Stomach (tissue), 9 donors: Measurements from ENCODE around the gene CLP1. TPM values are rescaled to one million over a fixed set of nuclear protein-coding genes. Genes with fewer than 3 reads are reported as not detected.

Source experiments
- DNase-seq, 2 donors: peaks; one replicate each; pipeline versions ENCODE4 v3.0.0 to v3.0.0-alpha.2; 2013 to 2019
- H3K27ac ChIP-seq, 5 donors: fragments of 200-600 bp in 4 of 5; sonication (generic) in 4 of 5; one replicate each; pipeline ENCODE4 v1.5.1; 2013 to 2019; ENCODE audit warnings: mild to moderate bottlenecking in 1 of 5, moderate library complexity in 1 of 5
- H3K27me3 ChIP-seq, 3 donors: fragments of 200-600 bp; sonication (generic); one replicate each; pipeline ENCODE4 v1.5.1; 2017 to 2019; ENCODE audit warnings: mixed run types in 1 of 3
- H3K36me3 ChIP-seq, 4 donors: fragments of 200-600 bp; sonication (generic); 1 replicate in 3 of 4; 2 replicates in 1 of 4; pipeline ENCODE4 v1.5.1; 2016 to 2019
- H3K4me1 ChIP-seq, 4 donors: fragments of 200-600 bp; sonication (generic); one replicate each; pipeline ENCODE4 v1.5.1; 2016 to 2019
- H3K4me3 ChIP-seq, 4 donors: fragments of 200-600 bp; sonication (generic) in 3 of 4; one replicate each; pipeline ENCODE4 v1.5.1; 2016 to 2019; ENCODE audit warnings: mild to moderate bottlenecking in 1 of 4
- H3K9me3 ChIP-seq, 4 donors: fragments of 200-600 bp; sonication (generic); one replicate each; pipeline ENCODE4 v1.5.1; 2016 to 2019
- CTCF ChIP-seq, 7 experiments: fragments of 450-650 bp in 4 of 7; fragments of 200-600 bp in 3 of 7; sonication (generic) in 3 of 7; IDR thresholded peaks; one replicate each; pipeline ENCODE4 v1.5.1; 2016 to 2019; ENCODE audit warnings: antibody characterized with exemption in 7 of 7, control low read depth in 2 of 7, mild to moderate bottlenecking in 1 of 7
- EP300 ChIP-seq: sonication (generic); formaldehyde crosslinking; IDR thresholded peaks from one replicate; pipeline ENCODE4 v1.6.1; 2017; ENCODE audit warnings: antibody characterized with exemption
- POLR2A ChIP-seq, 4 donors: fragments of 450-650 bp; IDR thresholded peaks; one replicate each; pipeline ENCODE4 v1.6.1; 2016; ENCODE audit warnings: antibody characterized with exemption in 4 of 4, control low read depth in 2 of 4, mild to moderate bottlenecking in 1 of 4, moderate library complexity in 1 of 4
- POLR2AphosphoS5 ChIP-seq, 3 donors: sonication (generic); formaldehyde crosslinking; IDR thresholded peaks; one replicate each; pipeline ENCODE4 v1.6.1; 2016; ENCODE audit warnings: antibody characterized with exemption in 3 of 3
- WGBS, 5 donors: extraction: QIAGEN DNeasy Blood & Tissue Kit in 3 of 5; methylation state at CpG; one replicate each; pipeline versions ENCODE4 v1.1.5 to v1.1.7; 2013 to 2018; 5-methylcytosine and 5-hydroxymethylcytosine counted together
- intact Hi-C: fragments of 100-400 bp; cut with DNase I; formaldehyde crosslinking; loops from one replicate; pipeline ENCODE4 v1.15.1; 2023; ENCODE audit warnings: low total_unique reads
- polyA plus RNA-seq, 3 donors: library from polyadenylated mRNA; stranded (reverse); fragments of 200-250 nt; gene quantifications; one replicate each; pipeline ENCODE4 v1.2.3, GENCODE V29; 2013
- small RNA-seq, 4 donors: library from RNA; depleted of rRNA; stranded (forward); fragments of <200 nt; gene quantifications; one replicate each; pipeline ENCODE3, GENCODE V24; 2016
- total RNA-seq, 5 donors: library from RNA; depleted of rRNA; stranded (reverse); fragments of >200 nt; gene quantifications; one replicate each; pipeline versions ENCODE4 v1.1.0 to v1.2.3, GENCODE V29; 2014 to 2016
- donor health status: healthy with polysubstance abuse.
- donor health status: Bipolar disorder and iron deficiency.
- donor health status: healthy.

The CLP1 gene
- total and polyA plus RNA-seq, 8 donors: 2.7 to 14.7 (median 11.0) TPM; not detected in 1

GRCh38 chr11:57709802-57710367 lies 52.3 kb downstream of the CLP1 start:
- Histone ChIP-seq H3K36me3 (peaks cover 5 to 28% (median 16%) of the 10 kb centered on the region in 4 donors), H3K9me3 (no peaks in the 10 kb centered on the region), H3K4me3 (no peak overlapping the region), H3K4me1 (peaks cover 17 to 51% (median 44%) of the 10 kb centered on the region in 4 donors), H3K27me3 (no peaks in the 10 kb centered on the region), H3K27ac (no peak overlapping the region)
- TF ChIP-seq EP300: no peak
- no peak for TF ChIP-seq POLR2AphosphoS5 (IDR thresholded peaks at IDR 0.05)
- no peak for TF ChIP-seq CTCF (IDR thresholded peaks at IDR 0.05)
- TF ChIP-seq POLR2A (IDR thresholded peaks at IDR 0.05): no peak
- intact Hi-C loops: no loop called here
- WGBS, 5 donors: 93 to 96% (median 95%) methylated on average over 5 of the region's 5 CpGs
- no peak for DNase-seq

Small RNA genes within 50 kb of the gene (small RNA-seq; reads per million reads assigned to genes)
- 587 to 846 (median 689) reads per million in 4 donors for gene MIR130A

Other genes starting within 250 kb of the CLP1 start
- 10 to 100 TPM in 3 of 5 donors, 1 to 10 TPM in 2; 1.2 to 81.7 (median 10.5) TPM for gene SLC43A3, start 230.6 kb upstream of the CLP1 start, total RNA-seq
- gene SLC43A3, start 230.6 kb upstream of the CLP1 start, polyA plus RNA-seq: 10 to 100 TPM; 10.2 to 22.8 (median 15.0) TPM
- 1 to 10 TPM in 2 of 5 donors, not detected in 3; 3.9 to 8.1 TPM for gene RTN4RL2, start 197.2 kb upstream of the CLP1 start, total RNA-seq
- under 1 TPM; 0.75 to 0.78 (median 0.76) TPM for gene RTN4RL2, start 197.2 kb upstream of the CLP1 start, polyA plus RNA-seq
- gene SLC43A1, start 142.1 kb upstream of the CLP1 start, total RNA-seq: 10 to 100 TPM; 10.5 to 38.4 (median 18.5) TPM
- 10 to 100 TPM; 16.0 to 24.6 (median 19.7) TPM for gene SLC43A1, start 142.1 kb upstream of the CLP1 start, polyA plus RNA-seq
- 10 to 100 TPM in 3 of 5 donors, 1 to 10 TPM in 2; 1.7 to 51.3 (median 31.3) TPM for gene TIMM10, start 127.0 kb upstream of the CLP1 start, total RNA-seq
- gene TIMM10, start 127.0 kb upstream of the CLP1 start, polyA plus RNA-seq: 10 to 100 TPM; 66.7 to 79.6 (median 73.7) TPM
- not detected for gene SMTNL1, start 120.2 kb upstream of the CLP1 start, total RNA-seq
- gene SMTNL1, start 120.2 kb upstream of the CLP1 start, polyA plus RNA-seq: not detected
- 10 to 100 TPM in 4 of 5 donors, 1 to 10 TPM in 1; 2.2 to 57.8 (median 21.3) TPM for gene UBE2L6, start 90.1 kb upstream of the CLP1 start, total RNA-seq
- 10 to 100 TPM; 47.3 to 73.0 (median 71.4) TPM for gene UBE2L6, start 90.1 kb upstream of the CLP1 start, polyA plus RNA-seq
- 100 to 1,000 TPM in 4 of 5 donors, 10 to 100 TPM in 1; 17.4 to 247 (median 153) TPM for gene SERPING1, start 60.1 kb upstream of the CLP1 start, total RNA-seq
- gene SERPING1, start 60.1 kb upstream of the CLP1 start, polyA plus RNA-seq: 100 to 1,000 TPM in 2 of 3 donors, 10 to 100 TPM in 1; 84.4 to 212 (median 111) TPM
- gene YPEL4, start 7.8 kb upstream of the CLP1 start, total RNA-seq: 1 to 10 TPM in 1 of 5 donors, under 1 TPM in 1, not detected in 3; 0.29 to 1.5 TPM
- 1 to 10 TPM in 1 of 3 donors, under 1 TPM in 2; 0.62 to 3.2 (median 0.68) TPM for gene YPEL4, start 7.8 kb upstream of the CLP1 start, polyA plus RNA-seq
- gene ZDHHC5, start 10.4 kb downstream of the CLP1 start, total RNA-seq: 10 to 100 TPM; 21.0 to 72.8 (median 39.8) TPM
- 10 to 100 TPM; 11.2 to 21.9 (median 14.3) TPM for gene ZDHHC5, start 10.4 kb downstream of the CLP1 start, polyA plus RNA-seq
- gene MED19, start 54.5 kb downstream of the CLP1 start, total RNA-seq: 10 to 100 TPM in 3 of 5 donors, 1 to 10 TPM in 1, not detected in 1; 4.4 to 31.7 (median 18.8) TPM
- gene MED19, start 54.5 kb downstream of the CLP1 start, polyA plus RNA-seq: 10 to 100 TPM; 14.2 to 23.2 (median 16.8) TPM
- gene TMX2, start 54.8 kb downstream of the CLP1 start, total RNA-seq: 10 to 100 TPM; 20.1 to 72.3 (median 38.1) TPM
- gene TMX2, start 54.8 kb downstream of the CLP1 start, polyA plus RNA-seq: 10 to 100 TPM; 34.5 to 57.6 (median 35.2) TPM
- gene SELENOH, start 83.7 kb downstream of the CLP1 start, total RNA-seq: 100 to 1,000 TPM in 4 of 5 donors, 10 to 100 TPM in 1; 33.8 to 234 (median 152) TPM
- 100 to 1,000 TPM; 158 to 194 (median 183) TPM for gene SELENOH, start 83.7 kb downstream of the CLP1 start, polyA plus RNA-seq
- gene BTBD18, start 94.1 kb downstream of the CLP1 start, total RNA-seq: not detected
- not detected for gene BTBD18, start 94.1 kb downstream of the CLP1 start, polyA plus RNA-seq
- 100 to 1,000 TPM; 110 to 447 (median 215) TPM for gene CTNND1, start 104.0 kb downstream of the CLP1 start, total RNA-seq
- gene CTNND1, start 104.0 kb downstream of the CLP1 start, polyA plus RNA-seq: 10 to 100 TPM; 45.1 to 98.5 (median 61.3) TPM